IPS-11a (cell line): Measurements from ENCODE around the gene NUDT19.
"Not testable (repeated sequence)": the region's sequence is repeated elsewhere in the genome, so short reads cannot be mapped to it uniquely, and the experiment has no call there.

ENCODE experiments used
- H3K4me3 ChIP-seq: one replicate; pipeline ENCODE4 v1.5.1; 2013; ENCODE audit warnings: low read depth, low read length, control low read depth

NUDT19 gene

GRCh38 chr19:32708457-32708856 is 16.8 kb downstream of the NUDT19 start:
- H3K4me3 ChIP-seq, result no peak overlapping the region

- no peak overlapping the region for H3K4me3 ChIP-seq
These were observed 17.4 kb downstream of the NUDT19 start for GRCh38 chr19:32709032-32709431.

- H3K4me3 ChIP-seq, result no peak overlapping the region
These were observed 20.1 kb downstream of the NUDT19 start for GRCh38 chr19:32711747-32712146.

GRCh38 chr19:32716203-32716602 is 24.6 kb downstream of the NUDT19 start:
- not testable (repeated sequence) for H3K4me3 ChIP-seq

GRCh38 chr19:32717496-32717895 is 25.9 kb downstream of the NUDT19 start:
- no peak overlapping the region for H3K4me3 ChIP-seq

GRCh38 chr19:32718286-32718685 is 26.7 kb downstream of the NUDT19 start:
- H3K4me3 ChIP-seq, result no peak overlapping the region

- H3K4me3 ChIP-seq, result no peak within 1 kb of the TSS
These were observed 28.0 kb downstream of the NUDT19 start, which contains the start of gene TDRD12 for GRCh38 chr19:32719611-32720059. Gene TDRD12 (plus strand): TSS chr19:32719767. CDS start chr19:32720073, 306 bp downstream.

GRCh38 chr19:32720216-32720935 is 28.8 kb downstream of the NUDT19 start:
- no peak overlapping the region for H3K4me3 ChIP-seq

- no peak overlapping the region for H3K4me3 ChIP-seq
These were observed 29.3 kb downstream of the NUDT19 start for GRCh38 chr19:32720936-32721250.

- no peak overlapping the region for H3K4me3 ChIP-seq
These were observed 44.3 kb downstream of the NUDT19 start for GRCh38 chr19:32735936-32736335.

- no peak overlapping the region for H3K4me3 ChIP-seq
These were observed 51.4 kb downstream of the NUDT19 start for GRCh38 chr19:32743021-32743420.

- H3K4me3 ChIP-seq, result no peak overlapping the region
These were observed 51.8 kb downstream of the NUDT19 start for GRCh38 chr19:32743447-32743846.

GRCh38 chr19:32744555-32745325 is 53.1 kb downstream of the NUDT19 start:
- no peak overlapping the region for H3K4me3 ChIP-seq

- H3K4me3 ChIP-seq, result not testable (repeated sequence)
These were observed 54.1 kb downstream of the NUDT19 start for GRCh38 chr19:32745594-32746251.

- H3K4me3 ChIP-seq, result not testable (repeated sequence)
These were observed 55.1 kb downstream of the NUDT19 start for GRCh38 chr19:32746631-32747196.

GRCh38 chr19:32748497-32748896 is 56.9 kb downstream of the NUDT19 start:
- H3K4me3 ChIP-seq, result no peak overlapping the region

GRCh38 chr19:32748948-32749347 is 57.3 kb downstream of the NUDT19 start:
- no peak overlapping the region for H3K4me3 ChIP-seq

GRCh38 chr19:32749361-32749760 is 57.7 kb downstream of the NUDT19 start:
- no peak overlapping the region for H3K4me3 ChIP-seq

- no peak overlapping the region for H3K4me3 ChIP-seq
These were observed 58.9 kb downstream of the NUDT19 start for GRCh38 chr19:32750441-32751055.

GRCh38 chr19:32751066-32751465 is 59.4 kb downstream of the NUDT19 start:
- no peak overlapping the region for H3K4me3 ChIP-seq

- no peak overlapping the region for H3K4me3 ChIP-seq
These were observed 65.6 kb downstream of the NUDT19 start for GRCh38 chr19:32757189-32757588.
